Naive thymus-derived CD4-positive, alpha-beta T cell (primary cell): ENCODE data around the gene PTPN4. TPM values are rescaled to one million over a fixed set of nuclear protein-coding genes. Genes with fewer than 3 reads are reported as not detected.
A peak's percentile ranks its signal among the peaks of the same experiment; 100 is the strongest.
"Not testable (repeated sequence)": the region's sequence is repeated elsewhere in the genome, so short reads cannot be mapped to it uniquely, and the experiment has no call there.

Experiments
- ATAC-seq: fragments of 150-1000 bp; cut with Tn5 transposase; 2 replicates; pipeline ENCODE4 v1.10.0; 2021; ENCODE audit warnings: mild to moderate bottlenecking, moderate library complexity
- CTCF ChIA-PET: fragments of 350-600 bp; sonication (Branson Sonifier 250); formaldehyde crosslinking; loops from one replicate; lab custom pipeline; 2021; ENCODE audit warnings: antibody characterized with exemption; lab: Charles Lee
- POLR2A ChIA-PET: fragments of 350-600 bp; sonication (Branson Sonifier 250); formaldehyde crosslinking; loops from one replicate; lab custom pipeline; 2021; ENCODE audit warnings: antibody characterized with exemption, inconsistent platforms; lab: Charles Lee
- DNase-seq, 9 donors: peaks; one replicate each; pipeline versions ENCODE4 v3.0.0 to v3.0.0-alpha.2; 2020 to 2022; ENCODE audit warnings: mixed read lengths in 1 of 9
- H3K27ac ChIP-seq: one replicate; pipeline ENCODE4 v1.7.0; 2013; ENCODE audit warnings: mild to moderate bottlenecking, low read depth, low read length, moderate library complexity
- H3K27me3 ChIP-seq, 2 donors: one replicate each; pipeline ENCODE4 v1.7.0; 2013; ENCODE audit warnings: low read length in 2 of 2, mild to moderate bottlenecking in 2 of 2, moderate library complexity in 2 of 2; ENCODE audit not compliant: control insufficient read depth in 2 of 2, insufficient read depth in 2 of 2
- H3K36me3 ChIP-seq, 3 experiments: 1 replicate in 2 of 3; 2 replicates in 1 of 3; pipeline ENCODE4 v1.7.0; 2013; ENCODE audit warnings: low read length in 3 of 3, mild to moderate bottlenecking in 3 of 3, moderate library complexity in 1 of 3; ENCODE audit not compliant: insufficient read depth in 3 of 3, control insufficient read depth in 2 of 3
- H3K4me1 ChIP-seq, 2 donors: one replicate each; pipeline ENCODE4 v1.7.0; 2013; ENCODE audit warnings: low read length in 2 of 2, mild to moderate bottlenecking in 2 of 2, moderate library complexity in 1 of 2; ENCODE audit not compliant: control insufficient read depth in 2 of 2, insufficient read depth in 2 of 2
- H3K4me3 ChIP-seq: 2 replicates; pipeline ENCODE4 v1.7.0; 2013; ENCODE audit warnings: mild to moderate bottlenecking, low read length
- H3K9me3 ChIP-seq, 3 experiments: 1 replicate in 2 of 3; 2 replicates in 1 of 3; pipeline ENCODE4 v1.7.0; 2013; ENCODE audit warnings: low read length in 3 of 3; ENCODE audit not compliant: control insufficient read depth in 2 of 3
- H3K27ac Mint-ChIP-seq, 9 donors: one replicate each; pipeline ENCODE4 v1.8.0; 2020 to 2022; ENCODE audit warnings: mixed read lengths in 9 of 9, mild to moderate bottlenecking in 8 of 9, moderate library complexity in 5 of 9, inconsistent platforms in 2 of 9
- H3K27me3 Mint-ChIP-seq, 5 donors: one replicate each; pipeline ENCODE4 v1.8.0; 2021 to 2022; ENCODE audit warnings: mixed read lengths in 5 of 5, mild to moderate bottlenecking in 1 of 5
- H3K36me3 Mint-ChIP-seq, 5 donors: one replicate each; pipeline ENCODE4 v1.8.0; 2020 to 2022; ENCODE audit warnings: mixed read lengths in 5 of 5, mild to moderate bottlenecking in 3 of 5, inconsistent platforms in 1 of 5
- H3K4me1 Mint-ChIP-seq, 7 donors: one replicate each; pipeline ENCODE4 v1.8.0; 2020 to 2022; ENCODE audit warnings: mixed read lengths in 7 of 7, mild to moderate bottlenecking in 3 of 7, inconsistent platforms in 1 of 7
- H3K4me3 Mint-ChIP-seq, 10 donors: one replicate each; pipeline ENCODE4 v1.8.0; 2020 to 2022; ENCODE audit warnings: mild to moderate bottlenecking in 10 of 10, mixed read lengths in 10 of 10, moderate library complexity in 6 of 10, inconsistent platforms in 2 of 10
- H3K9me3 Mint-ChIP-seq, 11 donors: one replicate each; pipeline ENCODE4 v1.8.0; 2020 to 2022; ENCODE audit warnings: mixed read lengths in 11 of 11, mild to moderate bottlenecking in 4 of 11, inconsistent platforms in 1 of 11, moderate library complexity in 1 of 11
- intact Hi-C, 2 donors: fragments of 100-400 bp; cut with micrococcal nuclease; formaldehyde crosslinking; loops; one replicate each; pipeline ENCODE4 v1.15.1; 2023
- polyA plus RNA-seq, 2 donors: library from polyadenylated mRNA; unstranded; fragments of 300-500 nt; fragmentation: Illumina TruSeq; gene quantifications; one replicate each; pipeline ENCODE4 v1.2.3, GENCODE V29; 2021
- total RNA-seq, 6 experiments: library from RNA in 5 of 6; stranded (reverse) in 5 of 6; gene quantifications; 1 replicate in 5 of 6; 2 replicates in 1 of 6; pipeline ENCODE4 v1.2.3 and lab custom pipeline; 2021 to 2026

The PTPN4 gene
- total and polyA plus RNA-seq, 7 experiments from 2014 or later: 48.9 to 122 (median 76.7) TPM

DNA sequence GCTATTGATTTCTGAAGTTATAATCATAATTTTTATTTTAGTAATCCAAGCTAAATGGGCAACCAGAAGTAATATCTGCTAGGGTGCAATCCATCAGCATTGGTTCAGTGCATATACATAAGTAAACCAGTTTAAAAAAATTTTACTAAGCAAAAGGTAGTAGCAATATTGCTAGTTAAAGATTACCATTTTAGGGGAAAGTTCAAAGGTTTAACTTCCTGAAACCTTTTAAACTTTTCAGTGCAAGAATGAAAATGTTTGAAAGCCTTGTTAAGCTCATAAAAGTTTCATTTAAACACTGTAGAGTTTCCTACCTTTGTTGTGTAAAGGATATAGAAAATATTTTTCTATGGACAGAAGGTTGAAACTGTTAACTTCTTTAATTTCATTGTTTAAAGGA lies 222.2 kb downstream of the PTPN4 start:
- no peak overlapping the region for H3K27ac ChIP-seq
- Mint-ChIP-seq H3K27me3 (no peaks in the 10 kb centered on the region), H3K9me3 (peaks cover 0 to 12% (median 3%) of the 10 kb centered on the region in 11 donors), H3K27ac (peak overlapping the region in 1 of 9 donors; percentile 12), H3K4me3 (no peak overlapping the region), H3K36me3 (peaks cover 0 to 15% (median 7%) of the 10 kb centered on the region in 5 donors), H3K4me1 (peaks cover 0 to 18% (median 6%) of the 10 kb centered on the region in 7 donors)
- intact Hi-C loops: no loop called here
- no peaks in the 10 kb centered on the region for H3K27me3 ChIP-seq
- peaks cover 0 to 4% (median 0%) of the 10 kb centered on the region in 3 experiments for H3K36me3 ChIP-seq
- no peaks in the 10 kb centered on the region for H3K9me3 ChIP-seq
- CTCF ChIA-PET: interaction anchor here (0.6 kb wide), 1 partner anchor 9 kb away, joined by 3 read pairs; no protein-coding TSS in a partner anchor
- H3K4me3 ChIP-seq: no peak overlapping the region
- DNase-seq (no peak), ATAC-seq (no peak)
- POLR2A ChIA-PET: interaction anchor here (0.6 to 0.7 kb wide), 2 partner anchors 216 to 320 kb away, joined by 3 read pairs; no protein-coding TSS in a partner anchor
- no peaks in the 10 kb centered on the region for H3K4me1 ChIP-seq

DNA sequence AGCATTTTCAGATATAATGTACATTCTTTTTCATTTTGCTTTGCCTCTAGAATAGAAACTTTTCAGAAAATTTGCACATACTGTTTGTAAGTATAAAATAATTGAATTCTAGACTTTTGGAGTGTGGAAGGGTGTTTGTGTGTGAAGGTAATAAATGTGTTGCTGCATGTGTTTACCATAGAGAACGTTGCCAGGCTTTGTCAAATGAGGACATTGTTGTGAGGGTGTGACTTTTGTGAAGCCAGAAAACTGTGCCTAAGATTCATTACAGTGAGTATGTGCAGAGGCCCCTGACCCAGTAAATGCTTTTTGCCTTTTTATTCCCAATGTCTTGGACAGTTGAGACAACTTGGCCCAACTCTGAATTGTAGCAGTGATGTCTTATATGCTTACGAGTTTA lies 222.8 kb downstream of the PTPN4 start:
- intact Hi-C loops: no loop called here
- H3K4me3 Mint-ChIP-seq: no peak overlapping the region
- H3K36me3 ChIP-seq: peaks cover 0 to 4% (median 0%) of the 10 kb centered on the region in 3 experiments
- DNase-seq (no peak), ATAC-seq (no peak)
- peak overlapping the region in 4 of 9 donors; percentile 2 to 58 (median 21) for H3K27ac Mint-ChIP-seq
- peaks cover 0 to 18% (median 6%) of the 10 kb centered on the region in 7 donors for H3K4me1 Mint-ChIP-seq
- no peak overlapping the region for H3K4me3 ChIP-seq
- H3K4me1 ChIP-seq: no peaks in the 10 kb centered on the region
- no peaks in the 10 kb centered on the region for H3K27me3 ChIP-seq
- H3K36me3 Mint-ChIP-seq: peaks cover 0 to 9% (median 1%) of the 10 kb centered on the region in 5 donors
- ChIA-PET POLR2A (no interaction called here), CTCF (no interaction called here)
- H3K9me3 Mint-ChIP-seq: peaks cover 0 to 12% (median 3%) of the 10 kb centered on the region in 11 donors
- H3K27ac ChIP-seq: no peak overlapping the region
- H3K9me3 ChIP-seq: no peaks in the 10 kb centered on the region
- H3K27me3 Mint-ChIP-seq: no peaks in the 10 kb centered on the region

GRCh38 chr2:119983108-119983507 lies 223.4 kb downstream of the PTPN4 start:
- DNase-seq (no peak), ATAC-seq (no peak)
- POLR2A ChIA-PET: no interaction called here
- Mint-ChIP-seq H3K27ac (no peak overlapping the region), H3K4me1 (peaks cover 0 to 18% (median 6%) of the 10 kb centered on the region in 7 donors), H3K36me3 (peaks cover 0 to 9% (median 0%) of the 10 kb centered on the region in 5 donors), H3K4me3 (no peak overlapping the region), H3K9me3 (peaks cover 0 to 12% (median 3%) of the 10 kb centered on the region in 11 donors), H3K27me3 (peaks cover 0 to 3% (median 0%) of the 10 kb centered on the region in 5 donors)
- intact Hi-C loops: no loop called here
- Histone ChIP-seq H3K4me1 (no peaks in the 10 kb centered on the region), H3K27me3 (no peaks in the 10 kb centered on the region), H3K27ac (no peak overlapping the region), H3K9me3 (no peaks in the 10 kb centered on the region), H3K36me3 (no peaks in the 10 kb centered on the region), H3K4me3 (no peak overlapping the region)
- CTCF ChIA-PET: no interaction called here

DNA sequence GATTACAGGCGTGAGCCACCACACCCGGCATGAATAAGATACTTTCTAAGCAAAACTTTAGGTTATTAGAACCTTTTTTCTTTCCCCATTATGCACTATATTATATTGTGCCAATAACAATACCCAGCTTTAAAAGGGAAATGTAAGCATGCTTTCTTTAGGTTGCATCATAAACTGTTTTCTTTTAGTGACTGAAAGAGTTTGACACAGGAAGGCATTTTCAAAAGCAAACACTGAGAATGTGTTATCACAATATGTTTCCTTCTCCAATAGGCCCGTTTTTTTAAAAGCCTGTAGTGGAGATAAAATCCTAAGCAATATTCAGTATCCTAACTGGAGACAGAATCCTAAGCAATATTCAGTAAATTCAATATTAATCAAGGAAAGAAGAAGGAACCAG lies 236.4 kb downstream of the PTPN4 start:
- no peaks in the 10 kb centered on the region for H3K4me1 ChIP-seq
- no peak overlapping the region for H3K4me3 ChIP-seq
- Mint-ChIP-seq H3K4me3 (no peak overlapping the region), H3K27me3 (peaks cover 4 to 13% (median 6%) of the 10 kb centered on the region in 5 donors), H3K9me3 (peaks cover 0 to 3% (median 0%) of the 10 kb centered on the region in 11 donors), H3K36me3 (no peaks in the 10 kb centered on the region), H3K27ac (no peak overlapping the region), H3K4me1 (peaks cover 0 to 2% (median 0%) of the 10 kb centered on the region in 7 donors)
- intact Hi-C loops: no loop called here
- no peak overlapping the region for H3K27ac ChIP-seq
- H3K27me3 ChIP-seq: no peaks in the 10 kb centered on the region
- ChIA-PET POLR2A (no interaction called here), CTCF (no interaction called here)
- no peaks in the 10 kb centered on the region for H3K36me3 ChIP-seq
- ATAC-seq (no peak), DNase-seq (no peak)
- no peaks in the 10 kb centered on the region for H3K9me3 ChIP-seq

GRCh38 chr2:119996896-119997891 lies 237.5 kb downstream of the PTPN4 start:
- H3K27ac ChIP-seq, H3K4me3 ChIP-seq, H3K9me3 ChIP-seq, POLR2A ChIA-PET, H3K27me3 ChIP-seq, DNase-seq, H3K27ac Mint-ChIP-seq, H3K36me3 ChIP-seq, H3K9me3 Mint-ChIP-seq, H3K36me3 Mint-ChIP-seq, intact Hi-C loops, H3K4me1 ChIP-seq, ATAC-seq, H3K4me1 Mint-ChIP-seq, H3K4me3 Mint-ChIP-seq, CTCF ChIA-PET: not testable (repeated sequence)
- peaks cover 0 to 13% (median 6%) of the 10 kb centered on the region in 5 donors for H3K27me3 Mint-ChIP-seq

DNA sequence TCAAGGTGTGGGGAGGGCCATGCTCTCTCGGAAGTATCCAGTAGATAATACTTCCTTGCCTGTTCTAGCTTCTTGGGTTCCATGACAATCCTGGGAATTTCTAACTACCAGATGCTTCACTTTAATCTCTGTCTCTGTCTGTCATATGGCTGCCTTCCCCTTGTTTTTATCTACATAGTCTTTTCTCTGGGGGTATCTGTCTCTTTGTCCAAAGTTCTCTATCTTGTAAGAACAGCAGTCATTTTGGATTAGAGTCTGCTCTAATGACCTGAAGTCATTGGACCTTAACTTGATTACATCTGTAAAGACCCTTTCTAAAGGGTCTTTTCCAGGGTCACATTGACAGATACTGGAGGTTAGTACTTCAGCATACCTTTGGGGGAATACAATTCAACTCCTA lies 241.7 kb downstream of the PTPN4 start:
- intact Hi-C loops: no loop called here
- ChIA-PET POLR2A (no interaction called here), CTCF (no interaction called here)
- H3K36me3 ChIP-seq: no peaks in the 10 kb centered on the region
- Mint-ChIP-seq H3K4me3 (no peak overlapping the region), H3K36me3 (no peaks in the 10 kb centered on the region), H3K4me1 (no peaks in the 10 kb centered on the region), H3K9me3 (no peaks in the 10 kb centered on the region), H3K27me3 (peaks cover 0 to 11% (median 0%) of the 10 kb centered on the region in 5 donors), H3K27ac (no peak overlapping the region)
- DNase-seq: no peak
- ATAC-seq: no peak
- H3K4me3 ChIP-seq: no peak overlapping the region
- H3K9me3 ChIP-seq: no peaks in the 10 kb centered on the region
- no peaks in the 10 kb centered on the region for H3K4me1 ChIP-seq
- H3K27ac ChIP-seq: no peak overlapping the region
- no peaks in the 10 kb centered on the region for H3K27me3 ChIP-seq
